ENCODE results near the gene LRCOL1.

DNA sequence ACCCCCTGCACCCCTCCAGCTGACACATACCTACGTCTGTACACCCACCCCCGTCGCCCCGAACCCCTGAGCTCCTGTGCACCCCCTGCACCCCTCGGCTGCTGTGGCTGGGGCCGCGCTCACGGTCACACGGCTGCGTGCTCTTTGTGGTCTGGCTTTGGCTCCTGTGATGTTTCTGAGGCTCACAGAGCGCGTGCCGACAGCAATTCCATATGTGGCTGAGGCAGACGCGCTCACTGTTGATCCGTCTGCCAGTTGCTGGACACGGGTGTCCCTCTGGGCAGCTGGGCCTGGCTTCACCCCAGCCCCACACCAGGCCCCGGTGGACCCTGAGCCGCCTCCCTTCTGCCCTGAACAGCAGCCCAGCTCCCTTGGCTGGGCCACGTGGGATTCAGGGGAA lies 46.5 kb downstream of the LRCOL1 start:
- TF ChIP-seq ZFX (IDR thresholded peaks at IDR 0.05; ENCODE audit: borderline replicate concordance), result no peak
- TF ChIP-seq, protein P1, sequence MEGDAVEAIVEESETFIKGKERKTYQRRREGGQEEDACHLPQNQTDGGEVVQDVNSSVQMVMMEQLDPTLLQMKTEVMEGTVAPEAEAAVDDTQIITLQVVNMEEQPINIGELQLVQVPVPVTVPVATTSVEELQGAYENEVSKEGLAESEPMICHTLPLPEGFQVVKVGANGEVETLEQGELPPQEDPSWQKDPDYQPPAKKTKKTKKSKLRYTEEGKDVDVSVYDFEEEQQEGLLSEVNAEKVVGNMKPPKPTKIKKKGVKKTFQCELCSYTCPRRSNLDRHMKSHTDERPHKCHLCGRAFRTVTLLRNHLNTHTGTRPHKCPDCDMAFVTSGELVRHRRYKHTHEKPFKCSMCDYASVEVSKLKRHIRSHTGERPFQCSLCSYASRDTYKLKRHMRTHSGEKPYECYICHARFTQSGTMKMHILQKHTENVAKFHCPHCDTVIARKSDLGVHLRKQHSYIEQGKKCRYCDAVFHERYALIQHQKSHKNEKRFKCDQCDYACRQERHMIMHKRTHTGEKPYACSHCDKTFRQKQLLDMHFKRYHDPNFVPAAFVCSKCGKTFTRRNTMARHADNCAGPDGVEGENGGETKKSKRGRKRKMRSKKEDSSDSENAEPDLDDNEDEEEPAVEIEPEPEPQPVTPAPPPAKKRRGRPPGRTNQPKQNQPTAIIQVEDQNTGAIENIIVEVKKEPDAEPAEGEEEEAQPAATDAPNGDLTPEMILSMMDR (IDR thresholded peaks at IDR 0.05), result no peak
